Ectodermal cell (in vitro differentiated cells): ENCODE results near the gene SPATC1L.

ENCODE experiments used
- H3K27ac ChIP-seq: 2 replicates; pipeline ENCODE4 v1.7.0; 2013; ENCODE audit warnings: mild to moderate bottlenecking, low read depth, low read length; ENCODE audit not compliant: insufficient read depth, poor library complexity, severe bottlenecking
- H3K27me3 ChIP-seq: 2 replicates; pipeline ENCODE4 v1.7.0; 2013; ENCODE audit warnings: mild to moderate bottlenecking, low read length; ENCODE audit not compliant: insufficient read depth, control insufficient read depth, poor library complexity, severe bottlenecking
- H3K36me3 ChIP-seq: one replicate; pipeline ENCODE4 v1.7.0; 2013; ENCODE audit warnings: low read length; ENCODE audit not compliant: control insufficient read depth, insufficient read depth
- H3K4me1 ChIP-seq: one replicate; pipeline ENCODE4 v1.7.0; 2013; ENCODE audit warnings: low read length; ENCODE audit not compliant: control insufficient read depth, insufficient read depth
- H3K4me3 ChIP-seq: 2 replicates; pipeline ENCODE4 v1.7.0; 2013; ENCODE audit warnings: low read depth, low read length, control low read depth; ENCODE audit not compliant: insufficient read depth
- H3K9me3 ChIP-seq: 2 replicates; pipeline ENCODE4 v1.7.0; 2013; ENCODE audit warnings: mild to moderate bottlenecking, low read length, moderate library complexity; ENCODE audit not compliant: control insufficient read depth
- WGBS, 2 experiments: methylation state at CpG; one replicate each; pipeline ENCODE4 v1.1.7; 2013; ENCODE audit warnings: missing lambda C conversion rate in 2 of 2; 5-methylcytosine and 5-hydroxymethylcytosine counted together

SPATC1L gene

DNA sequence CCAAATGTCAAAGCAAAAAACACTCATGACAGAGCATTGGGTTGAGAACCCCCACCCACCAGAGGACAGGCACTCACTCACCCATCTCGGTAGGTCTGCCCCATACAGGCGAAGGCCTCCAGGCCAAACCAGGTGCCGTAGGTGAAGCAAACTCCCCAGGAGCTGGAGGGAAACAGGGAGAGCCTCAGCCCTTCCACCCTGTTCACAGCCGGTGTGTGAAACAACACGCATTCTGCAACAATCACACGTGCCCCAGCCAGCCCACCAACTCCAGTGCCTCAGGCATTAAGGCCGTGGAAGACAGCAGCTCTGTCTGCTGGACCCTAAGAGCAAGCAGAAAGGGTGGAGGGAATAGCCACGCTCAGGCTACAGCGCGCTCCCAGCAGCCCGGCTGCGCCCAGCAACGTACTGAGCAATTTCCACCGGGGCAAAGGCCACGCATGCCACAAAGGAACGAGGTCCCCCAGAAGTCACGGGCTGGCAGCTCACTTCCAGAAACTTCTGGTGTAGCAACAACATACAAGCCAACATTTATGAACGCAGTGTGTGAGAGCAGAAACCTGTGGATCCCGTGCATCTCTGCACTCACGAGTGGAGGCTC lies 11.4 kb upstream of the SPATC1L start:
- Histone ChIP-seq H3K27ac (no peak overlapping the region), H3K36me3 (peaks cover 26% of the 10 kb centered on the region), H3K4me1 (no peaks in the 10 kb centered on the region), H3K9me3 (no peaks in the 10 kb centered on the region), H3K4me3 (no peak overlapping the region), H3K27me3 (no peaks in the 10 kb centered on the region)
- 90 to 91% methylated on average over 20 of the region's 20 CpGs for WGBS, 2 experiments

- Histone ChIP-seq H3K9me3 (no peaks in the 10 kb centered on the region), H3K27ac (no peak overlapping the region), H3K27me3 (no peaks in the 10 kb centered on the region), H3K4me3 (no peak overlapping the region), H3K4me1 (no peaks in the 10 kb centered on the region), H3K36me3 (peaks cover 18% of the 10 kb centered on the region)
- 92 to 94% methylated on average over 34 of the region's 34 CpGs for WGBS, 2 experiments
Measured at GRCh38 chr21:46194374-46195334, 10.4 kb upstream of the SPATC1L start.

DNA sequence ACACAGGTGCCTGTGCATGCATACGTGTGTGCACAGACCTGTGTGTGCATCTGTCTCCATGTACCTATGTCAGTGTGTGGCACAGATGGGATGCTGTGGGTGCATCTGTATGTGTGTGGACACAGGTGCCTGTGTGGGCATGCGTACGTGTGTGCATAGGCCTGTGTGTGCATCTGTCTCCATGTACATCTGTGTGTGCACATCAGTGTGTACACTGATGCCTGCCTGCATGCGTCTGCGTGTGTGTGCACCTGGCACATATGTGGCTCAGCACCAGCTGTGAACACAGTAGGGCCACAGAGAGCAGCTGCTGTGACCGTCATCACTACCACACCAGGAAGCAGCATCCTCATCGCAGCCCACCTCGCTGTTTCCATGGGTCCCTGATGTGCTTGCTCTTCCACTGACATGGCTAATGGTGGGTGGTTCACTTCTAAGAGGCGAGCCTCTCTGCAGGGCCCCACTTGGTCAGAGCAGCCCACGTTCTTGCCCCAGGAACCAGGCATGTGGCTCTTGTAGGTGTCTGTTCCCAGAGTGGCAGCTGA lies 9.6 kb upstream of the SPATC1L start:
- Histone ChIP-seq H3K4me3 (no peak overlapping the region), H3K9me3 (no peaks in the 10 kb centered on the region), H3K4me1 (no peaks in the 10 kb centered on the region), H3K27ac (no peak overlapping the region), H3K36me3 (peaks cover 13% of the 10 kb centered on the region), H3K27me3 (no peaks in the 10 kb centered on the region)
- 94 to 95% methylated on average over 10 of the region's 10 CpGs for WGBS, 2 experiments

GRCh38 chr21:46191686-46192575 lies 7.7 kb upstream of the SPATC1L start:
- no peaks in the 10 kb centered on the region for H3K9me3 ChIP-seq
- H3K36me3 ChIP-seq: peaks cover 13% of the 10 kb centered on the region
- 96 to 97% methylated on average over 20 of the region's 20 CpGs for WGBS, 2 experiments
- no peak overlapping the region for H3K27ac ChIP-seq
- H3K4me3 ChIP-seq: no peak overlapping the region
- H3K27me3 ChIP-seq: no peaks in the 10 kb centered on the region
- no peaks in the 10 kb centered on the region for H3K4me1 ChIP-seq

- Histone ChIP-seq H3K9me3 (no peaks in the 10 kb centered on the region), H3K27ac (no peak overlapping the region), H3K36me3 (peaks cover 13% of the 10 kb centered on the region), H3K27me3 (no peaks in the 10 kb centered on the region), H3K4me3 (no peak overlapping the region), H3K4me1 (no peaks in the 10 kb centered on the region)
- WGBS, 2 experiments: 91 to 92% methylated on average over 4 of the region's 4 CpGs
Measured at GRCh38 chr21:46191257-46191685, 7.0 kb upstream of the SPATC1L start.

DNA sequence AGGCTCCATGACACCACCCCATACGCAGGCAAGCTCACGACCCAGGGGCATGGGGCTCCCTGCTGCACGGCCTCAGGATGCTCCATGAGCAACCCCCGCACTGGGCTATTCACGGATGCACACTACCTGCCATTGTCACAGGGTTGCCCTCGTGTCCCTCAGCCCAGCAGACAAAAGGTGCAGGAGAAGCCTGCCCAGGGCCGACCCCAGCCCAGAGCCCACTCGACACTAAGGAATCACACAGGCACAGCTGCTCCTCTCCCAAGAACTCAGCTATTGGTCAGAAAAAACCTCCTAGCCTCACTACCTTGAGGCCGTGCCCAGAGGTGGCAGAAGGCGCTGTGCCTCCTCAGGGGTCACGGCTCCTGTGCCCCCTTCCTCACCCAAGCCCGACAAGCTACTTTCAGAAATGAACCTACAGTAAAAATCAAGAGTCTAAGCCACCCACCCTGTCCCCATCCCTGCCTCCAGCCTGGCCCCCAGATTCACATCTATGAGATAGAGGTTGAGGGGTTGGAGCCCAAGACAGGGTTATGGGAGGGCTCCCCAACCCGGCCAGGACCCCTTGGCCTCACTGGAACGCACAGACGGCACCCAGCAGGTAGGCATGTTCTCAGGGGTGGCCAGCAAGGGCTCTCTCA lies 6.4 kb upstream of the SPATC1L start:
- Histone ChIP-seq H3K9me3 (no peaks in the 10 kb centered on the region), H3K27ac (no peak overlapping the region), H3K36me3 (peaks cover 13% of the 10 kb centered on the region), H3K4me3 (no peak overlapping the region), H3K27me3 (no peaks in the 10 kb centered on the region), H3K4me1 (no peaks in the 10 kb centered on the region)
- WGBS, 2 experiments: 93 to 94% methylated on average over 15 of the region's 15 CpGs

DNA sequence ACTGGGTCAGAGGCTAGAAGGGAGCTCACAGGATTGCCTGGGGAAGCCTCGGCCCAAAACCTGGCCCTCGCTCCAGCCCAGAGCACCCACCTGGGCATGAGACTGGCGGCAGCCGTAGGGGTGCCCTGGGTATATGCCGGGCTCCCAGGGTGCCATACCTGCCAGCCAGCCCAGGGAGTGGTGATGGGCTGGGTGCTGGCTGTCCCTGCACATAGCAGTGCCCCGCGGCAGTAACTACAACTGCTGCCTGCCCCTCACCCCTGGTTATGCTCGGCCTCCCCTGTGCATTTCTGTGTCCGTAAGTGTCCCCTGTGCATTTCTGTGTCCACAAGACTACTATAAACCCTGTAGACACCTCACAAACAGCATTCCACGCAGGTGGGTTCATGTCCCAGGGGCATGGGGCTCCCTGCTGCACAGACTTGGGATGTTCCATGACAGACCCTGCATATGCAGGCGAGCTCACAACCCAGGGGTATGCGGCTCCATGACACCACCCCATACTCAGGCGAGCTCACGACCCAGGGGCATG lies 5.8 kb upstream of the SPATC1L start:
- 94 to 95% methylated on average over 14 of the region's 14 CpGs for WGBS, 2 experiments
- H3K4me1 ChIP-seq: no peaks in the 10 kb centered on the region
- no peaks in the 10 kb centered on the region for H3K27me3 ChIP-seq
- H3K36me3 ChIP-seq: peaks cover 13% of the 10 kb centered on the region
- H3K4me3 ChIP-seq: no peak overlapping the region
- H3K9me3 ChIP-seq: no peaks in the 10 kb centered on the region
- H3K27ac ChIP-seq: no peak overlapping the region

GRCh38 chr21:46189213-46189958 lies 5.1 kb upstream of the SPATC1L start:
- H3K36me3 ChIP-seq: peaks cover 10% of the 10 kb centered on the region
- WGBS, 2 experiments: 82 to 86% methylated on average over 9 of the region's 9 CpGs
- no peaks in the 10 kb centered on the region for H3K9me3 ChIP-seq
- no peak overlapping the region for H3K4me3 ChIP-seq
- no peaks in the 10 kb centered on the region for H3K27me3 ChIP-seq
- H3K27ac ChIP-seq: no peak overlapping the region
- H3K4me1 ChIP-seq: no peaks in the 10 kb centered on the region
